Adrenal gland (tissue), 19 donors: ENCODE data around the gene ZSCAN9. TPM values are rescaled to one million over a fixed set of nuclear protein-coding genes. Genes with fewer than 3 reads are reported as not detected.

Experiments
- DNase-seq, 7 donors: peaks; one replicate each; pipeline ENCODE4 v3.0.0-alpha.2; 2019 to 2020
- H3K27ac ChIP-seq, 5 donors: fragments of 200-600 bp; sonication (generic) in 4 of 5; 1 replicate in 3 of 5; 2 replicates in 2 of 5; pipeline versions ENCODE4 v1.5.1 to v1.8.0; 2016 to 2020; ENCODE audit warnings: mild to moderate bottlenecking in 1 of 5
- H3K27me3 ChIP-seq: fragments of 200-600 bp; 2 replicates; pipeline ENCODE4 v1.8.0; 2021
- H3K36me3 ChIP-seq, 2 donors: fragments of 200-600 bp; replicated peaks in 1 of 2; 1 replicate in 1 of 2; 2 replicates in 1 of 2; pipeline versions ENCODE4 v1.5.1 to v1.8.0; 2018 to 2022
- H3K4me1 ChIP-seq, 2 donors: fragments of 200-600 bp; replicated peaks in 1 of 2; 1 replicate in 1 of 2; 2 replicates in 1 of 2; pipeline versions ENCODE4 v1.5.1 to v1.8.0; 2018 to 2021
- H3K4me3 ChIP-seq, 4 donors: fragments of 200-600 bp; sonication (generic) in 3 of 4; one replicate each; pipeline ENCODE4 v1.5.1; 2016 to 2018
- H3K9me3 ChIP-seq, 3 donors: fragments of 200-600 bp; sonication (generic) in 1 of 3; replicated peaks in 1 of 3; 1 replicate in 2 of 3; 2 replicates in 1 of 3; pipeline versions ENCODE4 v1.5.1 to v1.8.0; 2016 to 2021
- POLR2A ChIP-seq, 2 donors: fragments of 450-650 bp; IDR thresholded peaks; one replicate each; pipeline ENCODE4 v1.6.1; 2017; ENCODE audit warnings: antibody characterized with exemption in 2 of 2, mild to moderate bottlenecking in 2 of 2, moderate library complexity in 1 of 2
- WGBS, 4 donors: extraction: QIAGEN DNeasy Blood & Tissue Kit in 2 of 4; methylation state at CpG; one replicate each; pipeline versions ENCODE4 v1.1.5 to v1.1.7; 2013 to 2017; 5-methylcytosine and 5-hydroxymethylcytosine counted together
- intact Hi-C, 2 donors: fragments of 100-400 bp; cut with DNase I; formaldehyde crosslinking; loops; one replicate each; pipeline versions ENCODE4 v1.14.1 to v1.15.0; 2022 to 2023
- long read RNA-seq, 10 donors: library from polyadenylated mRNA in 3 of 10; unstranded in 2 of 10; stranded (forward) in 1 of 10; transcript quantifications; one replicate each; pipeline ENCODE4 v2.0.0 and lab custom pipeline, GENCODE V29; 2021 to 2026
- polyA plus RNA-seq, 3 donors: library from polyadenylated mRNA; stranded (reverse); fragments of 200-250 nt in 2 of 3; fragments of 350-450 nt in 1 of 3; fragmentation: Illumina TruSeq in 1 of 3; extraction: RNeasy Lipid Tissue Mini Kit (QIAGEN cat#74804) in 1 of 3; gene quantifications; one replicate each; pipeline ENCODE4 v1.2.3, GENCODE V29; 2013 to 2014
- total RNA-seq, 9 donors: library from RNA; depleted of rRNA in 4 of 9; stranded (reverse); fragments of >200 nt in 4 of 9; fragments of 120-200 nt in 1 of 9; fragmentation: NEBNext Ultra II Directional in 1 of 9; extraction: Animal tissue kit (Norgen Biotek cat#: 25700) in 1 of 9; gene quantifications; one replicate each; pipeline versions ENCODE4 v1.1.0 to v1.2.4, GENCODE V29; 2013 to 2023
- TF ChIP-seq, protein P1 (sequence below), 6 experiments: fragments of 450-650 bp in 4 of 6; fragments of 200-600 bp in 2 of 6; sonication (generic) in 1 of 6; IDR thresholded peaks; 1 replicate in 5 of 6; 2 replicates in 1 of 6; pipeline versions ENCODE4 v1.5.1 to v1.8.0; 2016 to 2021; ENCODE audit warnings: antibody characterized with exemption in 6 of 6, mild to moderate bottlenecking in 2 of 6, moderate library complexity in 1 of 6
- donor health status: healthy with polysubstance abuse.
- donor health status: Bipolar disorder and iron deficiency.
- donor health status: DM: yes; HTN: yes; CAD: no.
- donor health status: DM: no; HTN: no; CAD: no.
- donor health status: DM: no; HTN: no; CAD: no.
- donor health status: DM: yes; HTN: yes; CAD: no.

The ZSCAN9 gene
- total RNA-seq (10 to 100 TPM in 4 of 9 donors, 1 to 10 TPM in 5; 1.8 to 30.8 (median 9.8) TPM), polyA plus RNA-seq (10 to 100 TPM; 11.2 to 29.1 (median 19.1) TPM)
- long read RNA-seq, donor 1, partial matches to known transcripts, result 0 of 10 reads
- long read RNA-seq, donor 1, other reads (novel, unspliced or antisense), result 0 of 10 reads
- long read RNA-seq, donor 2, partial matches to known transcripts, result 0 of 5 reads
- long read RNA-seq, donor 2, other reads (novel, unspliced or antisense), result 0 of 5 reads
- long read RNA-seq, donor 3, partial matches to known transcripts, result 0 of 4 reads
- long read RNA-seq, donor 3, other reads (novel, unspliced or antisense), result 0 of 4 reads
- long read RNA-seq, donor 4, partial matches to known transcripts, result 1 of 6 reads
- long read RNA-seq, donor 4, other reads (novel, unspliced or antisense), result 1 of 6 reads
- long read RNA-seq, donor 5, partial matches to known transcripts, result 1 of 6 reads
- long read RNA-seq, donor 5, other reads (novel, unspliced or antisense), result 2 of 6 reads
- long read RNA-seq, donor 6, partial matches to known transcripts, result 0 of 5 reads
- long read RNA-seq, donor 6, other reads (novel, unspliced or antisense), result 3 of 5 reads
- long read RNA-seq, donor 7, partial matches to known transcripts, result 0 of 5 reads
- long read RNA-seq, donor 7, other reads (novel, unspliced or antisense), result 0 of 5 reads
- long read RNA-seq, donor 8, transcript ZSCAN9-203 (3 exons, 757 nt), result major isoform, 5 of 9 reads
- long read RNA-seq, donor 8, partial matches to known transcripts, result 0 of 9 reads
- long read RNA-seq, donor 8, other reads (novel, unspliced or antisense), result 0 of 9 reads
- long read RNA-seq, donor 9, partial matches to known transcripts, result 0 of 7 reads
- long read RNA-seq, donor 9, other reads (novel, unspliced or antisense), result 0 of 7 reads
- long read RNA-seq, donor 10, partial matches to known transcripts, result 0 of 1 reads
- long read RNA-seq, donor 10, other reads (novel, unspliced or antisense), result 0 of 1 reads

DNA sequence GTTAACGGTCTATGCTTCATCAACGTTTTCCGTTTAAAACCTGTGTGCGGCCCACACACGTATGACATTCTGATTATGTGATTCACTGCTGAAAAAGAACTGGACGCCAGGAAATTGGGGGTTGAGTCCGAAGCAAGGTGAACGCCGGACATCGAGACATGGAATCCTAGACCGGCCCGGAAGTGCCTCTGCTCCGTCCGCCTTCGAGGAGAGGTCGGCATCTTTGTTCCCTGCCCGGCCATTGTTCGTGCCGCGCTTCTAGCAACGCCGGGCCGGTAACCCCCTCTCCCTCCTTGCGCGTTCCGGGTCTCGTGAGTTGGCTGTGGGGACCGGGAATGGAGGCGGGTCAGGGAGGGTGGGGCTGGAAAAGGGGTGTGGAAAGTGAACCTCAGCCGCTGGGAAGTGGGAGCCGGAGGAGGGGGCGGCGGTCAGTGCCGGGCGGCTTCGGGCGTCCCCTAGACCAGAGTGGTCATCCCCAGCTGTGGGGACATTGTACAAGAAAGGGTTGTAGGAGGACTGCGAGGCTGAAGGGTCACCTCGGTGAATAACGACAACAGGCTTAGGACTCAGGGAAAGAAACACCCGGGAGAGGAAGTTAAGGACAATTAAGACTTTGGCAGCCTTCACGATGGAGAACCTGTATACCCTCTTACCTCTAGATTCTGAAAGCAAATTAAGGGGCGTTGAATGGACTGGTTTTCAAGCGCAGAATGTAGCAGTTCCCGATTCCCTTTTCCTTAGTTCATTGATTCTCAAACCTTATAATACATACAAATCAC lies at the start of gene ZSCAN9:
Gene ZSCAN9, plus strand, starts transcription at position 220 of the 779 bp plus-strand sequence. CDS start 1,810 bp downstream, outside the sequence.
- peak within 1 kb of the TSS; percentile 42 to 91 (median 62) for H3K4me3 ChIP-seq
- H3K27me3 ChIP-seq, result peaks cover 6% of the 10 kb centered on the region
- H3K27ac ChIP-seq, result peak within 1 kb of the TSS in 4 of 5 donors; percentile 48 to 82 (median 72)
- DNase-seq, result peak; percentile 79 to 94 (median 91)
- H3K4me1 ChIP-seq, result peaks cover 7 to 15% of the 10 kb centered on the region in 2 donors
- no peaks in the 10 kb centered on the region for H3K9me3 ChIP-seq
- peaks cover 0 to 28% of the 10 kb centered on the region in 2 donors for H3K36me3 ChIP-seq
- WGBS, 4 donors, result 0% methylated on average over 37 to 45 of the region's 45 CpGs
- intact Hi-C loops, result no loop called here
- TF ChIP-seq POLR2A (IDR thresholded peaks at IDR 0.05), result peak in 1 of 2 donors; percentile 59
- TF ChIP-seq, protein P1, sequence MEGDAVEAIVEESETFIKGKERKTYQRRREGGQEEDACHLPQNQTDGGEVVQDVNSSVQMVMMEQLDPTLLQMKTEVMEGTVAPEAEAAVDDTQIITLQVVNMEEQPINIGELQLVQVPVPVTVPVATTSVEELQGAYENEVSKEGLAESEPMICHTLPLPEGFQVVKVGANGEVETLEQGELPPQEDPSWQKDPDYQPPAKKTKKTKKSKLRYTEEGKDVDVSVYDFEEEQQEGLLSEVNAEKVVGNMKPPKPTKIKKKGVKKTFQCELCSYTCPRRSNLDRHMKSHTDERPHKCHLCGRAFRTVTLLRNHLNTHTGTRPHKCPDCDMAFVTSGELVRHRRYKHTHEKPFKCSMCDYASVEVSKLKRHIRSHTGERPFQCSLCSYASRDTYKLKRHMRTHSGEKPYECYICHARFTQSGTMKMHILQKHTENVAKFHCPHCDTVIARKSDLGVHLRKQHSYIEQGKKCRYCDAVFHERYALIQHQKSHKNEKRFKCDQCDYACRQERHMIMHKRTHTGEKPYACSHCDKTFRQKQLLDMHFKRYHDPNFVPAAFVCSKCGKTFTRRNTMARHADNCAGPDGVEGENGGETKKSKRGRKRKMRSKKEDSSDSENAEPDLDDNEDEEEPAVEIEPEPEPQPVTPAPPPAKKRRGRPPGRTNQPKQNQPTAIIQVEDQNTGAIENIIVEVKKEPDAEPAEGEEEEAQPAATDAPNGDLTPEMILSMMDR (IDR thresholded peaks at IDR 0.05), result no peak

DNA sequence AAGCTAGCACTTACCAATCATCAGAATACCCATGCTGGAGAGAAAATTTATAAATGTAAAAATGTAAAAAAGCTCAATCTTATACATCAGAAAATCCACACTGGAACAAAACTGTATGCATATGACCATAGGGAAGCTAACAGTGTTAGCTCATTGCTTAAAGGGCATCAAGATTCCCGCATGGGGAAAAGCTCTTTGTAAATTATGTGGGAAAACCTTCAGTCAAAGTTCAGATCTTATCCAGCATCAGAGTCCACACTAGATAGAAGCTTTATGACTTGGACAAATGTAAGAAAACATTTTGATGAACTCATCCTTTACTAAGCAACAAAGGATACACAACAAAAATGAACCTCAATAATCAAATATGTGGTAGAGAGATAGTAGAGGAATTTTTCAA lies 48.7 kb upstream of the ZSCAN9 start:
- 67 to 100% (median 89%) methylated on average over 1 of the region's 1 CpG for WGBS, 4 donors
- no peak overlapping the region for H3K27ac ChIP-seq
- DNase-seq, result no peak
- no peak for TF ChIP-seq POLR2A (IDR thresholded peaks at IDR 0.05)
- TF ChIP-seq, protein P1 (IDR thresholded peaks at IDR 0.05), result no peak
- intact Hi-C loops, result no loop called here
- no peaks in the 10 kb centered on the region for H3K4me1 ChIP-seq
- no peaks in the 10 kb centered on the region for H3K36me3 ChIP-seq
- H3K4me3 ChIP-seq, result no peak overlapping the region
- no peaks in the 10 kb centered on the region for H3K9me3 ChIP-seq
- H3K27me3 ChIP-seq, result peaks cover 8% of the 10 kb centered on the region

DNA sequence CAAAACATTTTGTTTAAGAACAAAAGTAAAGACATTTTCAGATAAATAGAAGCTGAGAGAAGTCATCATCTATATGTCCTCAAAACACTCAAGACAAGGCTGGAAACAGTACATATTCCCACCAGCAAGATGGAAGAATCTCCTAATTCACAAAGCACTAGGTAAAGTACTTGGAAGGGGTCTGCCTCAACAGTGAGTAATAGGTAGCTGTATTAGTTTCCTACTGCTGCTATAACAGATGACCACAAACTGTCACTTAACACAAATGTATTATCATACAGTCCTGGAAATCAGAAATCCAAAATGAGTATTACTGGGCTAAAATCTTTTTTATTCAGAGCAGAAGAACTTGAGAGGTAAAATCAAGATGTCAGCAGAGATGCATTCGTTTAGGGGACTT lies 42.8 kb upstream of the ZSCAN9 start:
- Histone ChIP-seq H3K4me3 (no peak overlapping the region), H3K27ac (no peak overlapping the region), H3K9me3 (no peaks in the 10 kb centered on the region), H3K27me3 (peaks cover 8% of the 10 kb centered on the region), H3K36me3 (no peaks in the 10 kb centered on the region), H3K4me1 (no peaks in the 10 kb centered on the region)
- no peak for DNase-seq
- 36 to 58% (median 56%) methylated on average over 1 of the region's 1 CpG for WGBS, 4 donors
- TF ChIP-seq POLR2A (IDR thresholded peaks at IDR 0.05), result no peak
- TF ChIP-seq, protein P1 (IDR thresholded peaks at IDR 0.05), result no peak
- intact Hi-C loops, result no loop called here
